ENCODE data around the gene LAIR2. TPM values are rescaled to one million over a fixed set of nuclear protein-coding genes. Genes with fewer than 3 reads are reported as not detected.

The LAIR2 gene
- total RNA-seq, 1 donor from 2014 or later: not detected

DNA sequence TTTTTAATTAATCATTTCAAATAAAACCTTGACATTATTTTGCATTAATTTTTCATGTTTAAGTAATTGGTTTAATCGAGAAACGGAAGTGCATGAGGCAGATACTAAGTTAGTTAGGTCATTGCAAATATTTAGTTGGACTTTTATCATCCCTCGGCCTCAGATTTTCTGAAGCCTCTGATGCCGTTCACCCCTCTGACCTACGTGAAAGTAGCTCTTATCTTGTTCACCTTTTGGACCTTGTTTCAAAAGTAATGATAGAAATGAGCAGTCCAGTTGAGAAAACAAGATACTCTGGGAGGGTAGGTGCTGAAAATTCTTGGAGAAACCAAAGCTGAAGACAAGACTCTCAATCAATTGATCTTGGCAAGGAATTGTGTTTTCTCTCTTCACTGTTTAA is 23.0 kb downstream of the LAIR2 start:
- Mint-ChIP-seq H3K27me3 (ENCODE audit: low read depth) (no peaks in the 10 kb centered on the region), H3K4me1 (ENCODE audit: low read depth) (no peaks in the 10 kb centered on the region), H3K9me3 (ENCODE audit: low read depth) (peaks cover 28% of the 10 kb centered on the region), H3K36me3 (ENCODE audit: low read depth) (no peaks in the 10 kb centered on the region), H3K4me3 (ENCODE audit: unreplicated experiment) (no peak overlapping the region), H3K27ac (ENCODE audit: unreplicated experiment) (no peak overlapping the region)
- no peak for DNase-seq (ENCODE audit: low spot score)
- TF ChIP-seq, protein P1, sequence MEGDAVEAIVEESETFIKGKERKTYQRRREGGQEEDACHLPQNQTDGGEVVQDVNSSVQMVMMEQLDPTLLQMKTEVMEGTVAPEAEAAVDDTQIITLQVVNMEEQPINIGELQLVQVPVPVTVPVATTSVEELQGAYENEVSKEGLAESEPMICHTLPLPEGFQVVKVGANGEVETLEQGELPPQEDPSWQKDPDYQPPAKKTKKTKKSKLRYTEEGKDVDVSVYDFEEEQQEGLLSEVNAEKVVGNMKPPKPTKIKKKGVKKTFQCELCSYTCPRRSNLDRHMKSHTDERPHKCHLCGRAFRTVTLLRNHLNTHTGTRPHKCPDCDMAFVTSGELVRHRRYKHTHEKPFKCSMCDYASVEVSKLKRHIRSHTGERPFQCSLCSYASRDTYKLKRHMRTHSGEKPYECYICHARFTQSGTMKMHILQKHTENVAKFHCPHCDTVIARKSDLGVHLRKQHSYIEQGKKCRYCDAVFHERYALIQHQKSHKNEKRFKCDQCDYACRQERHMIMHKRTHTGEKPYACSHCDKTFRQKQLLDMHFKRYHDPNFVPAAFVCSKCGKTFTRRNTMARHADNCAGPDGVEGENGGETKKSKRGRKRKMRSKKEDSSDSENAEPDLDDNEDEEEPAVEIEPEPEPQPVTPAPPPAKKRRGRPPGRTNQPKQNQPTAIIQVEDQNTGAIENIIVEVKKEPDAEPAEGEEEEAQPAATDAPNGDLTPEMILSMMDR (IDR thresholded peaks at IDR 0.05): no peak

DNA sequence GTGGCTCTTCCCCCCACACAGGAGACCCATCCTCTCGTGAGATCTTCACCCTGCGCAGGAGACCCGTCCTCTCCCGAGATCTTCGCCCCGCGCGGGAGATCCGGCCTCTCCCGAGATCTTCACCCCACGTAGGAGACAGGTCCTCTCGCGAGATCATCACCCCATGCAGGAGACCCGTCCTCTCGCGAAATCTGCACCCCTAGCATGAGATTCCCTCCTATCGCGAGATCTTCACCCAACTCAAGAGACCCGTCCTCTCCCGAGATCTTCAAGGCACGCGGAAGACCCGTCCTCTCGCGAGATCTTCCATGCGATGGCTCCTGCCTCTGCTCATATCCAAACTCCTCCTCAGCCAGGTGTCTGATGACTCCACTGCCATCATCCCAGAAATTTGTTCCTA is 24.3 kb downstream of the LAIR2 start:
- Mint-ChIP-seq H3K9me3 (ENCODE audit: low read depth) (peaks cover 23% of the 10 kb centered on the region), H3K4me1 (ENCODE audit: low read depth) (no peaks in the 10 kb centered on the region), H3K4me3 (ENCODE audit: unreplicated experiment) (no peak overlapping the region), H3K36me3 (ENCODE audit: low read depth) (no peaks in the 10 kb centered on the region), H3K27me3 (ENCODE audit: low read depth) (no peaks in the 10 kb centered on the region), H3K27ac (ENCODE audit: unreplicated experiment) (no peak overlapping the region)
- no peak for DNase-seq (ENCODE audit: low spot score)
- TF ChIP-seq, protein P1 (IDR thresholded peaks at IDR 0.05): no peak

DNA sequence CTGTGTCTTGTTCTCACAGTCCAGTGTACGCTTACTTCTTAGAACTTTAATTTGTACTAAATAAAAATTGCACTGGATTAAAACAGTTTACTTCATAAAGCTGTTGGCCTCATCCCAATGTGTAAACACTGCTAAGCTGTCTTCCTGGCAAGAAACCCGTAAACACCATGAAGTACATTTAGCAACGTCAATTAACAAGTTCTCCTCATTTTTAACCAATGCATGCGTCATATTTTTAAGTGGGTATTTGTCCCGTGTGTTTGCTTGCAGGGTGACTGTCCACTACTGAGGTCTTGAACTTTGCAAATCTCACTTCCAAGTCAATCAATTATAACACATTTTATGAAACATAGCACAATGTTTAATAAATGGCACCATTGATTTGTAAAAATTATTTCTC is 28.2 kb downstream of the LAIR2 start:
- H3K27me3 Mint-ChIP-seq (ENCODE audit: low read depth): no peaks in the 10 kb centered on the region
- DNase-seq (ENCODE audit: low spot score): no peak
- no peak overlapping the region for H3K4me3 Mint-ChIP-seq (ENCODE audit: unreplicated experiment)
- H3K9me3 Mint-ChIP-seq (ENCODE audit: low read depth): peaks cover 18% of the 10 kb centered on the region
- H3K36me3 Mint-ChIP-seq (ENCODE audit: low read depth): no peaks in the 10 kb centered on the region
- no peaks in the 10 kb centered on the region for H3K4me1 Mint-ChIP-seq (ENCODE audit: low read depth)
- TF ChIP-seq, protein P1 (IDR thresholded peaks at IDR 0.05): no peak
- no peak overlapping the region for H3K27ac Mint-ChIP-seq (ENCODE audit: unreplicated experiment)

DNA sequence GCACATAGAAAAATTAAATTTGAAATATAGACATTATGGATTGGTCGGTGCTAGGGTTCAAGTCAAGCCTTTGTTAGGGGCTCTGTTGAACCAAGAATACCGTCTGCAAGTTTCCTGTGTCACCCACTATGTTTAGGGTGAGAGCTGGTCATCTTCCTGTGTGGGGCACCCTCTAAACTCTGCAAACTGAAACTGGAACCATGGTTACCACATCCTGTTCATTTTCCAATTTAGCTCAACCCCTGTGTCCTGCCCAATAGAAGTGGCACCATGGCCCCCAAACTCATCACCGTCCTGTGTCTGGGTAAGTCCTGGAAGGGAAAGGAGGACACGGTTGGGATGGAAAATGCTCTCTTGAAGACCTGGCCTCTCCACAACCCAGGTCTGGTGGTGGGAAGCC is 29.9 kb downstream of the LAIR2 start:
- Mint-ChIP-seq H3K36me3 (ENCODE audit: low read depth) (no peaks in the 10 kb centered on the region), H3K4me3 (ENCODE audit: unreplicated experiment) (no peak overlapping the region), H3K27me3 (ENCODE audit: low read depth) (no peaks in the 10 kb centered on the region), H3K9me3 (ENCODE audit: low read depth) (peaks cover 14% of the 10 kb centered on the region), H3K4me1 (ENCODE audit: low read depth) (no peaks in the 10 kb centered on the region), H3K27ac (ENCODE audit: unreplicated experiment) (no peak overlapping the region)
- DNase-seq (ENCODE audit: low spot score): no peak
- TF ChIP-seq, protein P1 (IDR thresholded peaks at IDR 0.05): no peak

DNA sequence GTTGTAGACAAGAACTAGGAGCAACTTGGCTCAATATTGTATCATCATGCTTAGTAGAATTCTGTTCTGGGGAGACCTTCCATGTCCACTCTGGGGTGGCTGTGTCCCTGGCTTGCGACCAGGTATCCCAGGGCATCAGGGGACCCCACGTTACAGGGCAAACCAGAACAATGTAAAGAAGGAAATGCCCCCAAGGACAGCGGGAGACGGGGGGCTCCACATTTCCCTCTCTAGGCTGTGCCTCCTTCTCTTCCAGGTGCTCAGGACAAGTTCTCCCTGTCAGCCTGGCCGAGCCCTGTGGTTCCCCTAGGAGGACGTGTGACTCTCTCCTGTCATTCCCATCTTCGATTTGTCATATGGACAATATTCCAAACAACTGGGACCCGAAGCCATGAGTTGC is 30.8 kb downstream of the LAIR2 start:
- no peak overlapping the region for H3K27ac Mint-ChIP-seq (ENCODE audit: unreplicated experiment)
- peaks cover 15% of the 10 kb centered on the region for H3K9me3 Mint-ChIP-seq (ENCODE audit: low read depth)
- no peaks in the 10 kb centered on the region for H3K36me3 Mint-ChIP-seq (ENCODE audit: low read depth)
- H3K27me3 Mint-ChIP-seq (ENCODE audit: low read depth): no peaks in the 10 kb centered on the region
- no peak for DNase-seq (ENCODE audit: low spot score)
- TF ChIP-seq, protein P1 (IDR thresholded peaks at IDR 0.05): no peak
- no peak overlapping the region for H3K4me3 Mint-ChIP-seq (ENCODE audit: unreplicated experiment)
- H3K4me1 Mint-ChIP-seq (ENCODE audit: low read depth): no peaks in the 10 kb centered on the region

Measured in chondrocyte (in vitro differentiated cells).